HG03520 (cell line): ENCODE results near the gene APOL1.

ENCODE experiments used
- ATAC-seq: cut with Tn5 transposase; IDR thresholded peaks from one replicate; pipeline ENCODE4 v1.9.1; 2021; ENCODE audit warnings: mild to moderate bottlenecking, moderate library complexity; ENCODE audit not compliant: unreplicated experiment

APOL1 gene

GRCh38 chr22:36305813-36306212, 52.9 kb downstream of the APOL1 start:
- ATAC-seq, result no peak

GRCh38 chr22:36306227-36306626, 53.3 kb downstream of the APOL1 start:
- ATAC-seq, result no peak

- no peak for ATAC-seq
Measured at GRCh38 chr22:36308880-36309279, 55.9 kb downstream of the APOL1 start.

GRCh38 chr22:36311386-36312085, 58.6 kb downstream of the APOL1 start:
- no peak for ATAC-seq

GRCh38 chr22:36315325-36315724, 62.4 kb downstream of the APOL1 start:
- ATAC-seq, result no peak

- ATAC-seq, result no peak
Measured at GRCh38 chr22:36316419-36316818, 63.5 kb downstream of the APOL1 start.
